Measurements from ENCODE around the gene SUSD1.
"Not testable (repeated sequence)": the region's sequence is repeated elsewhere in the genome, so short reads cannot be mapped to it uniquely, and the experiment has no call there.

The SUSD1 gene

DNA sequence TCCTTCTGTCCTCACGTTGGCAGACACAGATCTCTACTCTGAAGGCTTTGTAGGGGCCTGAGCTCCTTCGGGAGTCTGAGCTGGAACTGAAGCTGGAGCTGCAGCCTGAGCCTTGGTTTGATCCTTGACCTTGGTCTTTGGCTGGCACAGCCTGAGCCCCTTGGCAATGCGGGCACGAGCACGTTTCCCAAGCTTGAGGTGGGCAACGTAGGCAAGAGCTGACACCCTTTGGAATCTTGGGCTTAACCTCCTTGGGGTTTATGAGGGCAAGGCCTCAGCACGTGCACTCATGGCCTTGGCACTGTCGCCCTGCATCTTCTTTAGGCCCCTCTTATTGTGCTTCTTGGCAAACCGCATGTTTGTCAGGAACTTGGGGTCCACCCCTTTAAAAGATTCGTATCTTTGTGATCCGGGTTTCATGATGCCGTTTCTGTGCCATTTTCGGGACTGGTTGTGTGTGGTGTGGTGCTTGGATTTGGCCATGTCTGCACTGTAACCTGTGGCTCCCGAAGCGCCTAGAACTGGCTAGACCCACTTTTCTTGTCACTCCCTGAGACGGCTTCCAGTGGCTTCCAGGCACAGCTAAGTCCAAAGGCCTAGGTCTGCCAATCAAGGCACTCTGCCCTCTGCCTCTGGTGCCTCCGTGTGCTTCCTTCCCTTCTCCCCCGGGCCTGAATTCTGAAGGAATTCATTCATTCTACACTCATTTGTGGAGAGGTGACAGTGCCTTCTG, 1.4 kb downstream of the SUSD1 start:
- no peak for DNase-seq

DNA sequence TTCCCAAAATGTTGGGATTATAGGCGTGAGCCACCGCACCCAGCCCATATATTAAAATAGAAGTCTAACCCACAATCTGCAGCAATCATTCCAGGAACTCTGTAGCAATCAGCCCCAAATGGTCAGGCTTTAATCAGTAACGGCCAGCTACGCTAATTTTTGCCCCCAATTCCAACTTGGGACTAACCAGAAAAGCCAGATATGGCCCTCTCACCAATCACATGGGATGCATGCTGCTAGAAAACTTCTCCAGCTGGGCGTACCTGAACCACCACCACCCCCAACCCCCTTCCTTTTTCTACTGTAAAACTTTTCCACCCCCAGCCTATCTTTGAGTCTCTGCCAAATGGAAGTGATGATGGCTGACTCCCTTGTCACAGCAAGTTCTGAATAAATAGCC, 4.1 kb downstream of the SUSD1 start:
- no peak for DNase-seq

DNA sequence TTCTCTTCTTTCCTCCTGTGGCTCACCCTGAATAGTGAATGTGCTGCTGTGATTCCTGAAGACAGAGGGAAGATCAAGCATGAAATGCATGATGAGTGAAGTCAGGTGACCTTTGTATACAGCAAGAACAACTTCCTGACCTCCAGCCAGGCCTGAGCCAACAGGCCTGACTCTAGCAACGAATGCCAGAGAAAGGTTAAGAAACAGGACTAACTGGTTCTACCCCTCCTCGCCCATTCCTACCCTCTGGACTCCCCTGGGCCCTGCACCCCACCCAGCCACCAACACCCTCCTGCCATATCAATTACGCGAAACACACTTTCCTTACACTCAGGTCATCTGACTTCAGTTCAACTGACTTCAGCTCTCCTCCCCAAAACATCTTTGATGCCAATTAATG, 4.9 kb downstream of the SUSD1 start:
- no peak for DNase-seq

DNA sequence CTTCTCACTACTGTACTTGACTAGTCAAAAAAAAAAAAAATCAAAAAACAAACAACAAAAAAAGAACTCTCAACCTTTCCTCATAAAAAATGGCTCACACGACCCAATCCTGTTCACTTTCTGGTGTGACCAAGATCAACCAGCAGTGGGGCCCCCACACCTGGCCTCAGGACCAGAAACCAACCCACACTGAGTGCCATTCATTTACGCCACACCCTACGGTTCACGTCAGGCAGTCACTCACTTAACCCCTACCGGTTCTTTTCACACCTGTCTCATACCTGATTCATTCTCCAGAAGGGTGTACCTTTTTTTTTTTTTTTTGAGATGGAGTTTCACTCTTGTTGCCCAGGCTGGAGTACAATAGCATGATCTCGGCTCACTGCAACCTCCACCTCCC, 5.7 kb downstream of the SUSD1 start:
- no peak for DNase-seq

DNA sequence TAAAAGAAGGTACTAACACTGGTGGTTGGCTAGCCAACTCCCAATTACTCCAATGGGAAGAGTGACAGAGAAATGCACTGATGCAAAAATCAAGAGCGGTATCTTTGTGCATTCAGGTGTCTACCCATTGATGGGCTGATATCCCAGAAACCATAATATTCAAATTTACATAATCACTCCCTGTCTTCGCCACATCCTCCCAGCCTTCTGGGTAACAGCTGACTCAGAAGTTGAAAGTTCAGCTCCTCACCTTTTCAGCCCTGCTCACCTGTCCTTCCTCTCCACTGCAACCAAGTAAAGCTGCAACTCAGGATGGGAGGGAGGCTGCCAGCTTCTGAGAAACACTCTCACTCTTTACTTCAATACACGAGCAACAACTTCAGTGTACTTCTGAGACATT, 6.9 kb downstream of the SUSD1 start:
- no peak for DNase-seq

DNA sequence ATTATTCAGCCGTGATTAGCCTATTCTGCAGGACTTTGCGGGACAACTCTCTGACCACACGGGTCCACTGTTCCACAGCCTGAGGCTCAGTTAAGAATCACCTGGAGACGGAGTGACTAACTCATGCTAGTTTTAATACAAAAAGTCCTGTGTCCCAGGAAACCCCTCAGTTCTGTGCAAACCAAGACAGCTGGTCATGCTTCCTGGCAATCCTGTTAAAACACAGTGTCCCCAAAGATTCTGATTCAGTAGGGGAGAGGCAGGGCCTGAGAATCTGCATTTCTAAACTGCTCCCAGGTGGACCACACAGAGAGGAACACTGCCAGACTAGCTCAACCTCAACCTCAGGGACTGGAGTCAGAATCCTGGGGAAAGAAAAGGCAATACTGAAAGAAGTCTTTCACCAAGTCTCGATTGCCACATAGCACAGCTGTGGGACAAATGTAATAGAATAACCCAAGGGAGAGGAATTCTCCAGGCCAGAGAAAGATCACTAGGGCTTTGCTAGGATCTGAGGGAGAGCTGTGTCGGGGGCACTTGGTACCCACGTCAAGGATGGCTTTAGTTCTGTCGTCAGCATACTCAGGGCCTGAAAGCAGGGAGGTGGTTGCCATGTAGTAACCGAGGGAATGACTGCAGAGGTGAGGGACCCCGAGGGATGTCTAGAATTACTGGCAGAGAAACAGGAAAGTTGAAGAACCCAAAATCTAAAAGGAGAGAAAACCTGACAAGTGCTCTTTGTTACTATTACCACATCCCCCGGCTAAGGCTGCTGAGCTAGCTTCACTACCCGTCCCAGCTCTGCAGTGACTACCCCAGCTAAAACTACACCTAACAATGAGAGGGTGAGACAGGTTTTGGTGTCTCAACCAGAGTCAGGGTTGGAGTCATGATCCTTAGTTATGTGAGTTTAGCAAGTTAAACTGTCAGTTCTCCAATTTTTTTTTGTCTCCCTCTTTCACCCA, 8.6 kb downstream of the SUSD1 start:
- no peak for DNase-seq

DNA sequence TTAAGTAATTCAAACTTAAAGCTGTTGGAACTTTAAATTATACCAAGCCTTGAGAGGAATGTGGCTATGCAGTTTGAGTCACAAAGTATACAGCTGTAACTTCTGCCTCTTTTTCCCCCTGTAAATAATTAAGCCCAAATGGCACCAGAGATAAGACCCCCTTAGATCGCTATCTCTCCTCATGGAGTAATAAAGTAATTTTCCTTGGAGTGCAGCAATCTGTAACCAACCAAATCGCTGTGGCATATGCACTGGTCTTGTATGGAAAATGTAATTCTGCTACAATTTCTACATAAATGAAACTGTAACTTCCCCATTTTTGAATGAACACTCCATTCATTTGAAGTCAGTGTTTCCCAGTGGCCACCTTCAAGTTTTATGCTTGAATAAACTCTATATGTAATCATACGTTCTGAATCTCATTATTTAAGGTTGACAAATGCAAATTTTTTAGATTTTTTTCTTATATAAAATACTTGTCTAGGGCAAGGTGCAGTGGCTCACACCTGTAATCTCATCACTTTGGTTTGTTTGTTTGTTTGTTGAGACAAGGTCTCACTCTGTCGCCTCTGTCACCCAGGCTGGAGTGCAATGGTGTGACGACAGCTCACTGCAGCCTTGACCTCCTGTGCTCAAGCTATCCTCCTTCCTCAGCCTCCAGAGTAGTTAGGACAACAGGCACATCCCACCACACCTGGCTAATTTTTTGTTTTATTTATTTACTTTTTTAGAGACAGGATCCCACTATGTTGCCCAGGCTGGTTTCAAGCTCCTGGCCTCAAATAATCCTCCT, 12.3 kb downstream of the SUSD1 start:
- DNase-seq, result no peak

DNA sequence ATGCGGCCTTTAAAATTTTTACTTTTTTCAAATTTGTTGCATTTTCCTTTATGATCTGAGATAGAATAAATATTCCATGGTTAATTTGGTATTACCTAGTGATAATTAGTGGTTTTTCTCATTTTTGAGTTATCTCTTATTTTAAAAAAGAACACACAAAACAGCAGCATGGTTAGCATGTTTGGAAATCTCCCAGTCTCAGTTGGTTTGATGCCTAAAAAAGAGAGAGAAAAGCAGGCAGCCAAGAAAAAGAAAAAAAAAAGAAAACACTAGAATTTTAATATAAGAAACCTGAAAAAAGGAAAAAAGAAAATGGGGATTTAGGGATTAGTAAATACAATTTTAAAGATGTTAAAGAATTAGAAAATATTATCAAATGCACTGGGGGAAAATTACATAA, 15.3 kb downstream of the SUSD1 start:
- no peak for DNase-seq

DNA sequence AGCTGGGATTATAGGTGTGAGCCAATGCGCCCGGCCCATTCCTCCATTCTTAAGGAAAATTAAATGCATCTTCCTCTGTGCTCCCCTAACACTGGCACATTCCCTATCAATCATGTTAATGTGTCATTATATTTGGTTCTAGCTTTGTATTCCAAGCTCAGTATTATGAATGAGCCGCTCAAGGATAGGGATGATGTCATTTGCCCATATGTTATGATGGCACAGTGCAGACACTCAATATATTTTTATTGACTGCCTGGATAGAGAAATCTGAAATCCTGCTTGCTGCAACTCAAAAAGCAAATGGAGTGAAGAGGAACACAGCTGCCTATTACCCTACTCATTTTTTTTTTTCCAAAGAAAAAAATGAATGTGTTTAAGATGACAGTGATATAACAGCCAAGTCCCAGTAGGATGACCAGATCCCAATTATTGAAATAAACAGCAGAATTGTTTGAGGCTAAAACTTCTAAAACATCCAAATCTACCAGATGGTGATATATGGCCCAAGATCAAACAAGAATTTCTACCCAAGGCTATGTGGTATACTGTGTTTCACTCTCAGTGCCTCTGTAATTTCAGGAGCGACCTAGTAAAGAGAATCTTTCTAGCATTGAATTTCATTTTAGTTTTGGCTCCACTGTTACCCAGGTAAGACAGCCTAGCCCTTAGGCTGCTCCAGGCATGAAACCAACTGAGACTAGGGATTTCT, 16.3 kb downstream of the SUSD1 start:
- DNase-seq, result no peak

DNA sequence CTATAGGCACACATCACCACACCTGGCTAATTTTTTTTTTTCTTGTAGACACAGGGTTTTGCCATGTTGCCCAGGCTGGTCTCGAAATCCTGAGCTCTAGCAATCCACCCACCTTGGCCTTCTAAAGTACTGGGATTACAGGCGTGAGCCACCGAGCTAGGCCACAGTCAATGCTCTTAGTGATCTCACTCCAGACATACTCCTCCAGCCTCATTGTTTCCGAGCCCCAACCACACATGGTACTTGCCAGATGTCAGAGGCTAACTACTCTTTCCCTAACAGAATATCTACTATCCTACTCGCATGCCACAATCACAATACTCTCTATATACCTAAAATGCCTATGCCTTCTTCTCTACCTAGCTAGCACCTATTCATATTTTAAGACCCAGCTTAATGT, 17.1 kb downstream of the SUSD1 start:
- DNase-seq, result no peak

DNA sequence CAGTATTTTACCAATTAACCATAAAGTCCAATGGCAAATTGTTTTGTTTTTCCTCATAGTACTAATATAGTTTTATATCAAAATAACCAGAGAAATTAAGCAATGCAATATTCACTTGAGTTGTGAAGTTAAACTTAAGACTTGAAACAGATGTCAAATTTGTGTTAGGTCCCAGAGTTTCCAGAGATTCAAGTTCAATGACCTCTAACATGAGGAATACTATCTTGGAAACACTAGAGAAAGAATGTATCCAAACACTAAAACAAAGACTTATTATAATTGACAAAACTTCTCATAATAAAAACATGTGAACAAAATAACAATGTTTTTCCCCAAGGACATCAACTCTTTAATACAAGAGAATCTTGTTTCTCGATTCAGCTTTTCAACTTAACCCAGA, 18.0 kb downstream of the SUSD1 start:
- DNase-seq, result no peak

DNA sequence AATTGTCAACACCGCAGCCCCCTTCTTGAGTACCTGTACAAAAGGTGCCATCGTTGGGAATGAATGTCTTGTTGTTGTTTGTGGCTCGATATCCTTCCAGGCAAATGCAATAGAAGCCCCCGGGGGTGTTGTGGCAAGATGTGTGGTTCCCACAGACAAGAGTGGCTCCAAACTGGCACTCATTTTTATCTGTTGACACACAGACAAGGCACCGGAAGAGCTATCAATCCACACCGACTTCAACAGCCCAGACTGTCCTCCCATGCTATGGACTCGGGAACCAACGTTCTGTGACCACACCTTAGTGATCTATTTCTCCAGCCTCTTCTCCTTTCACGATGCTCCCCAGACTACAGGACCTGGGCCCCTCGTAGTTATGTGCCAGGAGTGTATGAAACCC, 25.9 kb downstream of the SUSD1 start:
- DNase-seq, result no peak

DNA sequence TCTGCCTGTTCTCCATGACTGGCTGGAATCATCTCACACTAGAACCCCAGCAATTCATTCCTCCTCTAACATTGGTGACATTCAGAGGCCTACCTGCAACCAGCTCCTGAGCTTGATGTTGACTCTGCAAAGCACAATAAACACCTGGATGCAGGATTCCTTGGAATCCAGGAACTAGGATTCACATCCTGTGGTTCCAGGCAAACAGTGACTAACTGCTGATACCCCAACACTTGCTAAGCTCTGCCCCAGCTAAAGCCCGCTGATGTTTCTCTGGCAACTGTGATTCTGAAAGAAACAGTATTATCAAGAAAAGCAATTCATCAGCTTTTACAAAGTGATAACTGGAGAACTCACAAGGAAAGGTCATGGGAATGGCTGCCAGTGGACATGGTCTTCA, 29.2 kb downstream of the SUSD1 start:
- no peak for DNase-seq

DNA sequence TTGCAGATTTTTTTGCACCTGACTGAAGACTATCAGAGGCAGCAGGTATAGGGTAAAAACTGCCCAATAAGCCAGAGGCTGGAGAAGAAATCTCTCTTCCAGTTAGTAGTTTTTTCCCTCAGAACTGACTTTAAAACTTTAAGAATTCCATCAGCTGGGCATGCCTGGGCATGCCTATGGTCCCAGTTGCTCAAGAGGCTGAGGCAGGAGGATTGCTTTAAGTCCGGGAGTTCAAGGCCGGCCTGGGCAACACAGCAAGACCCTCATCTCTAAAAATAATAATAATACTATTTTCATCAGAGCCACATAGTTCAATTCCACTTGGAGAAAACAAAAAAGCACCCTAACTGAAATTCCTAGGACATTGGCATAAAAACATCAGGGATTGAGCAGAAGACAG, 30.3 kb downstream of the SUSD1 start:
- no peak for DNase-seq

DNA sequence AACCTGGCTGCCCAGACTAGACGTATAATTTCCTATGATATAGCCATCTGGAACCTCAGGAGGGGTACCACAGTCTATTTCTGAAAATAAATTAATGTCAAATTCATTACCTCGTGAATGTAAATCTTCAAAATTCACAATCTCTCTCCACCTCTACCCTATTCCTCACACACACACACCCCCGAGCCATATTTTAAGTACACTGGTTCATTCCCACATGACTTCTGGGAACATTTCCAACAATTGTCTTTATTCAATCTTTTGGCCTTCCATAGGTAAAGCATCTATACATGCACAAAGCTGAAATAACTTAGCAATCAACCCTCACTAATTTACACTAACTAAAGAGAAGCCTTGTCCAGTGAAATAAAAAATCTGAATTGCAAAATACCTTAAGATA, 32.7 kb downstream of the SUSD1 start:
- DNase-seq, result no peak

DNA sequence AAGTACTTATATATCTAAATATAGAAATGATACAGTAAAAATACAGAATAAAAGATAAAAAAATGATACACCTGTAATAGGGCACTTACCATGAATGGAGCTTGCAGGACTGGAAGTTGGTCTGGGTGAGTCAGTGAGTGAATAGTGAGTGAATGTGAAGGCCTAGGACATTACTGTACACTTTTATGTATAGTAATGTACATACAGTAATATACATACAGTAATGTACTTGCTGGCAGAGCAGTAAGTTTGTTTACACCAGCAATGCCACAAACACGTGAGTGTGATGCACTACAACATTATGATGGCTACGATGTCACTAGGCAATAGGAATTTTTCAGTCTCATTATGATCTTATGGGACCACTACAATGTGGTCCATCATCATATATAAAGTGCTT, 34.2 kb downstream of the SUSD1 start:
- DNase-seq, result no peak

DNA sequence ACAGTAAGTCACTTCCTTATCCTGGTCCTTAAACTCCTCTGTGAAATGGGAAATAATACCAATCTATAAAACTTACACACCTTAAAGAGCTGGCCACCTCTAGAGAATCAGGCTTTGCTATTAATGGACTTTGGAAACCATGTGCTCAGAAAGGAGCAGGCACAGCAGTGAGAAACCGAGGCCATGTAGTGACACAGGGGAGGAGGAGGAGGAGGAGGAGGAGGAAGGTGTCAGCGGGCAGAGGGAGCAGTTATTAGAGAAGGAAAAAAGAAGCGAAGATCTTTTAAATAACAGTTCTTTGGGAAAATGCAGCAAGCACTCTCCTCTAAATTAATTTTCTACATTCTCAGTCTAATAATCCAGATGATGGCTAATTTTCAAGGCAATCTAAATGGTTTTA, 38.0 kb downstream of the SUSD1 start:
- DNase-seq, result no peak

DNA sequence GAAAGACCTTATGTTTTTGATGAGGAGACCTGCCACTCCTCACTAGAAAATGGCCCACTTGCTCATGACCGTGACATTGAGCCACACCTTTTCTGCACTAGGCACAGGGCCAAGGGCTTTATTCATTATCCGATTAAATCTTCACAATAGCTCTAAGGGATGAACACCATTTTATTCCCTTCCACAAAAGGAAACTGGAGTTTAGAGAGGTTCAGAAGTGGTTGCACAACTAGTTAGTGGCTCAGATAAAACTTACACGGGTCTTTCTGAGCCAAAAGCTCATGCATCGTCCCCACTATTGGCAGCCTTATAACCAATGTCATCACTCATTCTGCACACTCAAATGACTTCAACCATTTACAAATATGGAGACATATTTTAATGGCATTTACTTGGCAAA, 39.4 kb downstream of the SUSD1 start:
- DNase-seq, result no peak

DNA sequence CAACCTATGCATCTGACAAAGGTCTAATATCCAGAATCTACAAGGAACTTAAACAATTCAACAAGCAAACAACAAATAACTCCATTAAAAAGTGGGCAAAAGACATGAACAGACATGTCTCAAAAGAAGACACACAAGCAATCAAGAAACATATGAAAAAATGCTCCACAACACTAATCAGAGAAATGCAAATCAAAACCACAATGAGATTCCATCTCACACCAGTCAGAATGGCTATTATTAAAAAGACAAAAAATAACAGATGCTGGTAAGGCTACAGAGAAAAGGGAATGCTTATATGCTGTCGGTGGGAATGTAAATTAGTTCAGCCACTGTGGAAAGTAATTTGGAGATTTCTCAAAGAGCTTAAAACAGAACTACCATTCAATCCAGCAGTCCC, 41.3 kb downstream of the SUSD1 start:
- DNase-seq, result not testable (repeated sequence)

DNA sequence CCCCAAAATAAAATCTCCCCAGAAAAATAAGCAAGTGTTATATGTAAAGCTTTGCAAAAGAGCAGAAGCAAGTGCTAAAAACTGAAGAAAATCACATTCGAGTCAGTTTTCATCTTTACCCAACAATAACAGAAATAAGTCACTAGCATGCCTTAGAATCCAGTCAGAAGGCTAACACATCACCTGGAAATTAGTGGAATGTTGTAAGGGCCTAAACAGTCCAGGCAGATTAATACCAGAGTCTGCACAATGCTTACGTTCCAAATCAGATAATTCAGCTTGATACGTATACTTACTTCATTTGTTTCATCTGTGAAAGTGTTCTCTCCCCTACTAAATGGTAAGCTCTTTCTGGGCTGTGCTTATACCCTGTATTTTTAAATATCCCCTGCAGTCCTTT, 42.7 kb downstream of the SUSD1 start:
- no peak for DNase-seq

DNA sequence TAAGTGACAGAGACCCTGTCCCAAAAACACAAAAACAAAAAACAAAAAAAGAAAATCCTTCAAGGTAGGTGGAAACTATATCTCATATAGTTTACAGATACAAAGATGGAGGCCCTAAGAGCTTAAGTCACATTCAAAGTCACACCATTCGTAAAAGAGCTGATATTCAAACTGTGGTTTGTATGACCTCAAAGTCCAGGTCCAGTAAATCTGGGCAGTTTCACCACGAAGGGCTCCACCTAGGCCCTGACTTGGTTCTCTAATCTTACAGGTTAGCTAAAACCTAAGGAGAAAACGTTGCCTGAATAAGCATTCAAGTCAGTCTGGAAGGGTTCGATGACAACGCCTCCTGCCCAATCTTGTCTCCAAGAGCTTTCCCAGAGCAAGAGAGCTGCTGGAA, 44.1 kb downstream of the SUSD1 start:
- no peak for DNase-seq

DNA sequence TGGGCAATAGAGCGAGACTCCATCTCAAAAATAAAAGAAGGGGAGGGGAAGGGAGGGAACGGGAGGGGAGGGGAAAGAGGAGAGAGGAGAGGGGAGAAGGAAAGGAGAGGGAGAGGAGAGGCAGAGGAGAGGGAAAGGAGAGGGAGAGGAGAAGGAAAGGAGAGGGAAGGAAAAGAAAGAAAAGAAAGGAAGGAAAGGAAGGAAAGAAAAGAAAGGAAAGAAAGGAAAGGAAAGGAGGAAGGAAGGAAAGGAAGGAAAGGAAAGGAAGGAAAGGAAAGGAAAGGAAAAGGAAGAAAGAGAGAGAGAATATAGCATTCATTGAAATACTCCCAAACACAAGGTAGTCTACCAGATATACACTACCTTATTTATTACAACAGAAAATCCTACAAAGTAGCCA, 44.8 kb downstream of the SUSD1 start:
- DNase-seq, result no peak

DNA sequence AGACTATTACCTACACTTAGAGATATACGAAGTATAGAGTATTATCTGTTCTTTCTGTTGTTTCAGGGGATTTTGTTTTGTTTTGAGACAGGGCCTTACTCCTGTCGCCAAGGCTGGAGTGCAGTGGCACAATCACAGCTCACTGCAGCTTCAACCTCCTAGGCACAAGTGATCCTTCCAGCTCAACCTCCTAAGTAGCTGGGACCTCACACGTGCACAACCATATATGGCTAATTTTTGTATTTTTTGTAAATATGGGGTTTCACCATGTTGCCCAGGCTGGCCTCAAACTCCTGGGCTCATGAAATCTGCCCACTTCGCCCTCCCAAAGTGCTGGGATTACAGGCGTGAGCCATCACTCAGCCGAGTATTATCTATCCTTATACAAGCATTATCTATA, 45.9 kb downstream of the SUSD1 start:
- no peak for DNase-seq
